ENCODE data around the gene EYS. TPM values are rescaled to one million over a fixed set of nuclear protein-coding genes. Genes with fewer than 3 reads are reported as not detected.

Gene EYS
- total RNA-seq, 1 experiment from 2014 or later: not detected

DNA sequence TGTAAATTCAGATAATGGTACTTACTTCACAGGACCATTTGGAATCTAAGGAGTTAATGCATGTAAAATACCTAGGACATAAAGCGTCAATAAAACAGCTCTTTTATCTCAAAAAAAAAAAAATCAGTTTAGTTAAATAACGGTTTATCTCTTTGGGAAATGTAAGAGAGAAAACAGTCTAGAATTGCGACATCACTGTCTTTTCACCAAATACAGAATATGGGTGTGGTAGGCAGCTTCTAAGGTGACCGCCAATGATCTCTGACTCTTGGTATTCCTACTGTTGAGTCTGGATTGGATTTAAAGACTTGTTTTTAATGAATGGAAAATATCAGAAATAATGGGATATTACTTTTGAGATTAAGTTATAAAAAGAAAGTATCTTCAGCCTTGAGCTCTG lies 111.5 kb downstream of the EYS start:
- ChIA-PET RAD21 (ENCODE audit: low non-redundant PET in 1 of 2, low total read pairs in 2 of 2, uncharacterized antibody in 2 of 2, unreplicated experiment in 2 of 2) (no interaction called here), CTCF (no interaction called here), POLR2A (no interaction called here)
- Histone ChIP-seq H3K4me1 (ENCODE audit: control insufficient read depth in 1 of 2, insufficient read depth in 2 of 2, low read length in 2 of 2) (no peaks in the 10 kb centered on the region), H3K36me3 (ENCODE audit: control insufficient read depth in 1 of 2, insufficient read depth in 2 of 2, low read length in 2 of 2) (no peaks in the 10 kb centered on the region), H3K79me2 (ENCODE audit: insufficient read depth, low read length) (no peaks in the 10 kb centered on the region), H3K9ac (ENCODE audit: low read length) (no peak overlapping the region), H3K9me3 (ENCODE audit: control insufficient read depth in 1 of 2, insufficient read depth in 1 of 2, low read depth in 1 of 2, low read length in 2 of 2) (peaks cover 6 to 16% of the 10 kb centered on the region in 2 experiments; a peak in 2 of 4 replicates), H3K4me2 (ENCODE audit: low read length) (no peak overlapping the region), H3K9me2 (ENCODE audit: insufficient read depth) (no peaks in the 10 kb centered on the region), H4K20me1 (ENCODE audit: insufficient read depth) (no peaks in the 10 kb centered on the region), H3K27ac (ENCODE audit: low read depth, low read length) (no peak overlapping the region), H3K4me3 (replicated peaks in 1 of 2; ENCODE audit: low read depth in 1 of 2, low read length in 2 of 2) (no peak overlapping the region), H2AFZ (ENCODE audit: low read depth, low read length, poor library complexity, severe bottlenecking) (no peak overlapping the region), H3K27me3 (ENCODE audit: insufficient read depth, low read length) (no peaks in the 10 kb centered on the region)
- TF ChIP-seq, protein P1, sequence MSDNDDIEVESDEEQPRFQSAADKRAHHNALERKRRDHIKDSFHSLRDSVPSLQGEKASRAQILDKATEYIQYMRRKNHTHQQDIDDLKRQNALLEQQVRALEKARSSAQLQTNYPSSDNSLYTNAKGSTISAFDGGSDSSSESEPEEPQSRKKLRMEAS (IDR thresholded peaks at IDR 0.05): no peak
- TF ChIP-seq RAD21 (IDR thresholded peaks at IDR 0.05; ENCODE audit: low read depth) (no peak), JUND (IDR thresholded peaks at IDR 0.05) (no peak), ZFX (IDR thresholded peaks at IDR 0.05) (no peak), POLR2A (IDR thresholded peaks at IDR 0.05; ENCODE audit: borderline replicate concordance, extremely low read depth, insufficient read depth, insufficient read length) (no peak), EGR1 (IDR thresholded peaks at IDR 0.05; ENCODE audit: low read depth) (no peak), CBX3 (IDR thresholded peaks at IDR 0.05; ENCODE audit: low read depth) (no peak), SIN3A (IDR thresholded peaks at IDR 0.05; ENCODE audit: low read depth) (no peak), CEBPB (IDR thresholded peaks at IDR 0.05; ENCODE audit: low read depth) (no peak), ELF1 (IDR thresholded peaks at IDR 0.05; ENCODE audit: borderline replicate concordance, low read depth) (no peak), POLR2AphosphoS5 (IDR thresholded peaks at IDR 0.05; ENCODE audit: low read depth, low read length) (no peak), YY1 (IDR thresholded peaks at IDR 0.05; ENCODE audit: extremely low read depth, insufficient replicate concordance, low read depth, low read length) (no peak), EZH2phosphoT487 (IDR thresholded peaks at IDR 0.05; ENCODE audit: borderline replicate concordance) (no peak), TCF7L2 (IDR thresholded peaks at IDR 0.05; ENCODE audit: borderline replicate concordance, extremely low read depth, insufficient read depth, insufficient read length) (no peak), SRF (IDR thresholded peaks at IDR 0.05; ENCODE audit: low read depth) (no peak), SP1 (IDR thresholded peaks at IDR 0.05; ENCODE audit: low read depth) (no peak)
- TF ChIP-seq, protein P2, sequence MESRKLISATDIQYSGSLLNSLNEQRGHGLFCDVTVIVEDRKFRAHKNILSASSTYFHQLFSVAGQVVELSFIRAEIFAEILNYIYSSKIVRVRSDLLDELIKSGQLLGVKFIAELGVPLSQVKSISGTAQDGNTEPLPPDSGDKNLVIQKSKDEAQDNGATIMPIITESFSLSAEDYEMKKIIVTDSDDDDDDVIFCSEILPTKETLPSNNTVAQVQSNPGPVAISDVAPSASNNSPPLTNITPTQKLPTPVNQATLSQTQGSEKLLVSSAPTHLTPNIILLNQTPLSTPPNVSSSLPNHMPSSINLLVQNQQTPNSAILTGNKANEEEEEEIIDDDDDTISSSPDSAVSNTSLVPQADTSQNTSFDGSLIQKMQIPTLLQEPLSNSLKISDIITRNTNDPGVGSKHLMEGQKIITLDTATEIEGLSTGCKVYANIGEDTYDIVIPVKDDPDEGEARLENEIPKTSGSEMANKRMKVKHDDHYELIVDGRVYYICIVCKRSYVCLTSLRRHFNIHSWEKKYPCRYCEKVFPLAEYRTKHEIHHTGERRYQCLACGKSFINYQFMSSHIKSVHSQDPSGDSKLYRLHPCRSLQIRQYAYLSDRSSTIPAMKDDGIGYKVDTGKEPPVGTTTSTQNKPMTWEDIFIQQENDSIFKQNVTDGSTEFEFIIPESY (IDR thresholded peaks at IDR 0.05; ENCODE audit: extremely low read depth, insufficient replicate concordance, low read length): no peak
- TF ChIP-seq, protein P3, sequence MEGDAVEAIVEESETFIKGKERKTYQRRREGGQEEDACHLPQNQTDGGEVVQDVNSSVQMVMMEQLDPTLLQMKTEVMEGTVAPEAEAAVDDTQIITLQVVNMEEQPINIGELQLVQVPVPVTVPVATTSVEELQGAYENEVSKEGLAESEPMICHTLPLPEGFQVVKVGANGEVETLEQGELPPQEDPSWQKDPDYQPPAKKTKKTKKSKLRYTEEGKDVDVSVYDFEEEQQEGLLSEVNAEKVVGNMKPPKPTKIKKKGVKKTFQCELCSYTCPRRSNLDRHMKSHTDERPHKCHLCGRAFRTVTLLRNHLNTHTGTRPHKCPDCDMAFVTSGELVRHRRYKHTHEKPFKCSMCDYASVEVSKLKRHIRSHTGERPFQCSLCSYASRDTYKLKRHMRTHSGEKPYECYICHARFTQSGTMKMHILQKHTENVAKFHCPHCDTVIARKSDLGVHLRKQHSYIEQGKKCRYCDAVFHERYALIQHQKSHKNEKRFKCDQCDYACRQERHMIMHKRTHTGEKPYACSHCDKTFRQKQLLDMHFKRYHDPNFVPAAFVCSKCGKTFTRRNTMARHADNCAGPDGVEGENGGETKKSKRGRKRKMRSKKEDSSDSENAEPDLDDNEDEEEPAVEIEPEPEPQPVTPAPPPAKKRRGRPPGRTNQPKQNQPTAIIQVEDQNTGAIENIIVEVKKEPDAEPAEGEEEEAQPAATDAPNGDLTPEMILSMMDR (IDR thresholded peaks at IDR 0.05 in 2 of 3, conservative IDR thresholded peaks at IDR 0.05 in 1 of 3; ENCODE audit: borderline replicate concordance in 1 of 3, insufficient read depth in 1 of 3, low read depth in 2 of 3, low read length in 2 of 3): no peak
- intact Hi-C loops (cut with micrococcal nuclease): no loop called here
- BruUV-seq (replicated peaks): no TSS peak
- DNase-seq (ENCODE audit: low read depth, low spot score): no peak
- no peak for ATAC-seq
